Fibroblast of the aortic adventitia (primary cell): ENCODE results near the gene MCM7. TPM values are rescaled to one million over a fixed set of nuclear protein-coding genes. Genes with fewer than 3 reads are reported as not detected.

ENCODE experiments used
- DNase-seq: peaks from one replicate; pipeline ENCODE4 v3.0.0-alpha.2; 2010; ENCODE audit warnings: low read depth
- H3K4me3 ChIP-seq: 2 replicates; pipeline ENCODE4 v1.5.1; 2011; ENCODE audit warnings: low read depth, mild to moderate bottlenecking, control low read depth, low read length, moderate library complexity
- CTCF ChIP-seq: IDR thresholded peaks from 2 replicates; pipeline ENCODE4 v1.5.1; 2011; ENCODE audit warnings: mild to moderate bottlenecking, low read length, control low read depth, inconsistent platforms; ENCODE audit not compliant: insufficient read depth
- total RNA-seq: library from RNA; depleted of rRNA; stranded (reverse); fragments of >200 nt; gene quantifications from 2 replicates; pipeline ENCODE4 v1.2.3, GENCODE V29; 2012; ENCODE audit warnings: low replicate concordance

MCM7 gene
- total RNA-seq, 1 donor: 97.7 TPM

- no peak overlapping the region for H3K4me3 ChIP-seq
These were observed 31.2 kb downstream of the MCM7 start for GRCh38 chr7:100069991-100070390.

GRCh38 chr7:100066953-100067352, 34.2 kb downstream of the MCM7 start:
- H3K4me3 ChIP-seq: no peak overlapping the region
- DNase-seq: no peak
- TF ChIP-seq CTCF: no peak

More at GRCh38 chr7:100069991-100070390, 31.2 kb downstream of the MCM7 start:
- no peak for TF ChIP-seq CTCF
- DNase-seq: no peak

GRCh38 chr7:100065452-100066186, 35.6 kb downstream of the MCM7 start:
- no peak for TF ChIP-seq CTCF
- no peak overlapping the region for H3K4me3 ChIP-seq
- DNase-seq: peak; percentile 99

GRCh38 chr7:100064162-100064561, 37.0 kb downstream of the MCM7 start:
- no peak for TF ChIP-seq CTCF
- no peak for DNase-seq
- H3K4me3 ChIP-seq: no peak overlapping the region

GRCh38 chr7:100063376-100063775, 37.8 kb downstream of the MCM7 start:
- TF ChIP-seq CTCF: no peak
- no peak for DNase-seq
- no peak overlapping the region for H3K4me3 ChIP-seq

- DNase-seq: no peak
- no peak for TF ChIP-seq CTCF
- H3K4me3 ChIP-seq: no peak overlapping the region
These were observed 39.5 kb downstream of the MCM7 start for GRCh38 chr7:100061518-100062193.
